Fibroblast of skin of scalp (primary cell): Measurements from ENCODE around the gene DUSP28.
"Not testable (repeated sequence)": the region's sequence is repeated elsewhere in the genome, so short reads cannot be mapped to it uniquely, and the experiment has no call there.

Experiments used
- DNase-seq: peaks from one replicate; pipeline ENCODE4 v3.0.0-alpha.2; 2013

The DUSP28 gene

DNA sequence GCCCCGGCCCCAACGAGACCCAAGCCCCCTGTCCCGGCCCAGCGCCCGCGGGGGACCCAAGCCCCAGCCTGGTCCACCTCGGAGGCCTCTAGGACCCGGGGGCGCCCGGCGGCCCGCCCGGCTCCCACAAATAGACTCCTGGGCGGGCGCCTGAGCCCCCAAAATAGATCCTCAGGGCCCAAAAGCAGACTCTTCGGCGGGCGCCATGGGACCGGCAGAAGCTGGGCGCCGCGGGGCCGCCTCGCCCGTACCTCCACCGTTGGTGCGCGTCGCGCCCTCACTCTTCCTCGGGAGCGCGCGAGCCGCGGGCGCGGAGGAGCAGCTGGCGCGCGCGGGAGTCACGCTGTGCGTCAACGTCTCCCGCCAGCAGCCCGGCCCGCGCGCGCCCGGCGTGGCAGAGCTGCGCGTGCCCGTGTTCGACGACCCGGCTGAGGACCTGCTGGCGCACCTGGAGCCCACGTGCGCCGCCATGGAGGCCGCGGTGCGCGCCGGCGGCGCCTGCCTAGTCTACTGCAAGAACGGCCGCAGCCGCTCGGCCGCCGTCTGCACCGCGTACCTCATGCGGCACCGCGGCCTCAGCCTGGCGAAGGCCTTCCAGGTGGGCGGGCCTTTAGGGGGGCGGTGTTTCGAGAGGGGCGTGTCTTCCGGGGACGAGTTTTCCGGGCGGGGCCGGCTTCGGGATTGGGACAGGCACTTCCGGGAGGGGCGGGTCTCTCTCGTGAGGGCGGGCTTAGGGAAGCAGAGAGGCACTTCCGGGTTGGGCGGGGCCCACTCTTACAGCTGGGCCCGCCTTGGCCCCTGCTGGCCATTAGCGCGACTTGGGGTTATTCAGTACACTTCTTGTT, 545 bp downstream of the DUSP28 start:
- peak; percentile 98 for DNase-seq

DNA sequence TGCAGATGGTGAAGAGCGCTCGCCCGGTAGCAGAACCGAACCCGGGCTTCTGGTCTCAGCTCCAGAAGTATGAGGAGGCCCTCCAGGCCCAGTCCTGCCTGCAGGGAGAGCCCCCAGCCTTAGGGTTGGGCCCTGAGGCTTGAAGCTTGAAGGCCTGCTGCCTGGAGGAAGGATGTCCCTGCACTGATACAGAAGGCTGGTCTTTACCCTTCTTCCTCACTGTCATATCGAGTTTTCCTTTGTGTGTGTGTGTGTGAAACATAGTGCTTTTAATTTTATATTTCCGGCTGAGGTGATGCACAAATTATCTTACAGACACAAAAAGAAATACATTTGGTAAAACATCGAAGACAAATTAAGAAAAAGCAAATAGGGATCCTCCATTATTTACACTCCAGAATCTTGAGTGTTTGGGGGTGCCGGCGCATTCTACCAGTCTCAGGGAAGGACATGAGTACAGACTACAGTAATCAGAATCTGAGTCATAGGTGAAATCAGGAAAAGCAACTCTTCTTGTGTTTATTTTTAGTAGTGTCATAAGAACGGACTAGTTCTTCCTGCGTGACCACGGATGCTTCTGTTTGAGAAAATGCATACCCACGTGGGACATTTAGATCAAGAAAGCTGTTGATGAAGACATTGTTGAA, 1.3 kb downstream of the DUSP28 start:
- peak; percentile 46 for DNase-seq

DNA sequence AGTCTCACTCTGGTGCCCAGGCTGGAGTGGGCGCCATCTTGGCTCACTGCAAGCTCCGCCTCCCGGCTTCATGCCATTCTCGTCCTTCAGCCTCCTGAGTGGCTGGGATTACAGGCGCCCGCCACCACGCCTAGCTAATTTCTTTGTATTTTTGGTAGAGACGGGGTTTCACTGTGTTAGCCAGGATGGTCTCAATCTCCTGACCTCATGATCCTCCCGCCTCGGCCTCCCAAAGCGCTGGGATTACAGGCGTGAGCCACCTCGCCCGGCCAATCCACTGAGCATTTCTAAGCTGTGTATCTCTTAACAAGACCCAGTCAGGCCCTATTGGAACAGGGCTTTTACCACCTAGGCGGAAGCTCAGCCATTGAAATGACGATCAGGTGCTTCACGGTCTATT, 3.1 kb downstream of the DUSP28 start:
- not testable (repeated sequence) for DNase-seq

DNA sequence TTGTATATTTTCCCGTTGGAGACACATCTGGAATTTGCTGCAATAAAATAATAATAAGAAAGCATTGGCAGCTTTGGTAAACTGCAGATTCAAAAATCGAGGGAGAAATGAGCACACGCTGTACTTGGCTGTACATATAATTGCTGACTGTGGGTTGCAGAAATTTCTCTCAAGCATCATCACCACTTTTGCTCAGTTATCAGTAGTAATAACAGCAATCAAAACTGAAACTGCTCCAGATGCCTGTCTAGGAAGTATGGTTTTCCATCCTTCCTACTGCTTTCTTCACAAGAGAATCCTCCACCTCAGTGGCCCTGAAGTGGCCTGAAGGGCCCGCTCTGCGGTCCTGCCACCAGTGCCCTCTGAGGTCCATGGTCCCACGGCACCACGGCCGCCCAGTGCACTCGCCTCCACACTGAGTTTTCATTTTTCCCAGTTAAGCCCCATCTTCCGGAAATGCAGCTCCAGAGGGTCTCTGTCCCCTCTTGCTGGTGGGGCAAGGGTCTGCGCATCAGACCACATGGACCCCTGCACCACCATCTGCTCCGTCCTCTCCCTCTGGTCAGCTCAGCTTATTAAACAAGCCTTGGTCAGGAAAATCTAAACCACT, 3.9 kb downstream of the DUSP28 start:
- DNase-seq: no peak

DNA sequence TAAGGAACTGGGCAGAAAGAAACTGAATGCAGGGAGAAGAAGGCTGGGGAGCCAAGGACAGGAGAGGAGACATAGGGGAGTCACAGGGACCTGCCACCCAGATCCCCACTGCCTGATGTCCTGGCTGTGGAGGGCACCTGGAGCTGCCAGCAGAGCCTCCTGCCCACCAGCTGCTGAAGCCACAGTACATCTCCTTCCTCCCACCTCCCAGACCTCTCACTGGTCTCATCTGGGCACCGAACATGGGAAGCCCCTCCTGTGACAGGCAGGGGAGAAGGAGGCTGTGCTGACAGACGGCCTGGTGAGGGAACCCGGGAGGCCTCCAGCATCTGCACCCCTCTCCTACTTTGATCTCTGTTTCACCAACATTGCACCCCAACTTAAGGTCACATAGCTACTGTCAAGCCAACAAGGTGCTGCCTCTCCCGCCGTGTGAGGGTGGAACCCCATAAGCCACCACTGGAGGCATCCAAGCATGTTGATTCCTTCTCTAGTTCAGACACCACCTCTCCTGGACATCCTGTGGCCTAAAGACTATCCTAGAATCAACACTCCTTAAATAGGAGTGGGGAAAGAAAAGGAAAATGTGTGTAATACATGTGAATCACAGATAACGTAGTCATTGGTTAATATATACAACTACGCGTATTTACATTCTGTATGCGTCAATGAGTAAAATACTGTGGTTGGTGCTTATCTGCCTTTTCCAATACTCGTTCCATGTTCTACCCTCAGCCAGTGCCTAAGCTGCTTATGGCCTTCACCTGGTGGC, 4.6 kb downstream of the DUSP28 start:
- no peak for DNase-seq

DNA sequence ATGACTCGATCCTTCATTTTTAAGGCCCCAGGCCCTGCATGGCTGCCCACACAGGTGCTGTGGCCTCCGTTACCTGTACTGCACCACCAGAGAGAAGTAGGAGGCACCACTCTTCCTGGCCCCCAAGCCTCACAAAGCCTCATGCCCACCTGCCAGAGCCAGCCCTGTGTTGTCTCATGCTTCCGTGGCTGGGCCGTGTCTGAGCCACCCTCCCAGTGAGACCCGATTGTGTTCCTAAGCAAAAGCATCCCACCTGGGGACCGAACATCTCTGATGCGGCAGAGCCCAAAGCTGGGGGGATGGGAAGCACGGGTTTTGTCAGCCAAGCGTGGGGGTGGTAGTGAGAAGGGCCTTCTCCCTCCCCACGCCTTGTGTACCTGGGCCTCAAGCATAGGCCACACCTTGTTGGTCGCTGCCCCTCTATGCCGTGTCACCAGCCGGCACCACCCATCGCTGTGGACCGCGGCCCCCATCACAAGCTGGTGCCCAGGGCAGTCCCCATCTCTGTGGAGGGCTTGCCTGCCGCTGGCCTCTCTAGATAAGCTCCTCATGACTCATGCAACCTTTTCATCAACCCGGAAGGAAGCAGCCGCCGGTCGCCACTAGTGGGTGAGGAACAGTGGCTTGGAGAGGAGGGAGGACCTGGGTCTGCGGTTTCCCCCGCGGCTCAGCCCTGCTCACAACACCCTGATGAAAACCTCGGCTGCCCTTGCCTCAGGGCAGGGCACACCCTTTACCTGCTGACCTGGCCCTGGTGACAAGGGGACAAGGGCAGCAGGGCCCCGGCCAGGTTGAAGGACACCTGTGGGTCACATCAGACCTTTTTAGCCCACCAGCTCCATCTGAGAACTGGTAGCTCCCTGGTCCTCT, 5.4 kb downstream of the DUSP28 start:
- DNase-seq: peak; percentile 47

DNA sequence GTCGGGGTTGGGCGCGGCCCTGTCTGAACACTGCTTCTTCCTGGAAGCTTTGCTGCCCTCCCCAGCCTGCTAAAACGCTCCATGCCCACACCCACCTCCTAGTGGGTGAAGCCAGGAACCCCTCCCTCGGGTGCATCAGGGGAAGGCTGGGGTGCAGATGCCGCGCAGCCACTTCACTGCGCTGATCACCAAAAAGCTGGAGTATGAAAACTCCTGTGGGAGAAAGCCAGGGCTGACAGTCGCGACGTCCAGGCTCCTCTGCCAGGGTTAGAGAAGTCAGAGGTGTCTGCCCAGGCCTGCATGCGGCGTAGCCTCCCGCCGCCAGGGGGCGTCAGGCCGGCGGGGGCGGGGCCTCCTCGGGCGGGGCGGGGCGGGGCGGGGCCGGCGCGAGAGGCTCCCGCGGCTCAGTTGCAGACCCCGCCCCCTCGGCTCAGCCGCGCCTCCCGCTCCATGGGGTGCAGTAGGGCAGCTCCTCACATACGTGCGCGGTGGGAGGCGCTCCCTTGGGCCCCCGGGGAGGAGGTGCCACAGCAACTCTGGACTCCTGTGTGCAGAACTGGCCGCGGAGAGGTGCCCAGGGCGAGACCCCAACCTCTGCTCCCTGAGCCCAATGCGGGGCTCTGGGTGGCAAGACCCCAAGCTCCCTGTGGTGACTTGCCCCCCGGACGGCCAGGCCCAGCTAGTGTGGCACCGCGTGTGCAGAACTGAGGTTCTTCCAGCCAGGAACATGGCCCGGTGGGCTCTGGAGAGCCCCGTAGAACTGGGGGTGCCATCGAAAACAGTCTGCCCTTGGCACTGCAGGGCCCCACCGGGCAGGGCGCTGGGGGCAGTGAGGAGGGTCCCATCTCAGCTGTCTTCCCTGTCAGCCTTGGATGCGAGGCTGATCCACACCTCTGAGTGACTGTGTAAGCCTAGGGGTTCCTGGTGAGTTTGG, 6.3 kb downstream of the DUSP28 start:
- DNase-seq: peak; percentile 88

DNA sequence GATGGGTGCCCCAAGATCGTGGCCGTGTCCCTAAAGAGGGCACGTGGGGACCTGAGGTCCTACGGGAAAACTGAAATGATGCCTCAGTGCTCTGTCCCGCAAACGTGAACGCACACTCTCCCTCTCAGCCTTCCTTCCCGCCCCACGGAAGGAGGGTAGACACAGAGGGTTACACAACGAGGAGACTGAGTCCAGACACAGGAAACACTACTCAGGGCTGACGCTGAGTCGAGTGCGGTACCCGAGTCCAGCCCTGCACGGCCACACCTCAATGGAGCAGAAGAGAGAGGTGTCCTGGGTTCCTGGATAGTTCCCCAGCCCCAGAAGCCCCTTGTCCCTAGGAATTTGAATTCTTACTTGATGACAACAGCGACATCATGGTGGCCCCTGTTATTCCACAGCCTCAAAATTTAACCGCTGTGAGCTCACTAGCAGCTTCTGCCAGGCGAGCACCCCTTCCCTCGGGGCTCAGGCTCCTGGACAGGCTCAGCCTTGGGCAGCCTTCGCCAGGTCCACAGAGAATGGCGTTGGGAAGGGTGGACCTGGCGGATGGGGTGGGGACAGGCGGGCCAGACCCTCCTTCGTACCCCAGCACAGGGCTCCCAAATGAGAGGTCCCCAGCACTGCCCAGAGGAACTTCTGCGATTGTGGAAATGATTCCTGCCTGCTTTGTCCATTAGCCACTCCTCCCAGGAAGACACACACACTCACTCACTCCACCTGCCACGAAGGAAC, 7.1 kb downstream of the DUSP28 start:
- no peak for DNase-seq

DNA sequence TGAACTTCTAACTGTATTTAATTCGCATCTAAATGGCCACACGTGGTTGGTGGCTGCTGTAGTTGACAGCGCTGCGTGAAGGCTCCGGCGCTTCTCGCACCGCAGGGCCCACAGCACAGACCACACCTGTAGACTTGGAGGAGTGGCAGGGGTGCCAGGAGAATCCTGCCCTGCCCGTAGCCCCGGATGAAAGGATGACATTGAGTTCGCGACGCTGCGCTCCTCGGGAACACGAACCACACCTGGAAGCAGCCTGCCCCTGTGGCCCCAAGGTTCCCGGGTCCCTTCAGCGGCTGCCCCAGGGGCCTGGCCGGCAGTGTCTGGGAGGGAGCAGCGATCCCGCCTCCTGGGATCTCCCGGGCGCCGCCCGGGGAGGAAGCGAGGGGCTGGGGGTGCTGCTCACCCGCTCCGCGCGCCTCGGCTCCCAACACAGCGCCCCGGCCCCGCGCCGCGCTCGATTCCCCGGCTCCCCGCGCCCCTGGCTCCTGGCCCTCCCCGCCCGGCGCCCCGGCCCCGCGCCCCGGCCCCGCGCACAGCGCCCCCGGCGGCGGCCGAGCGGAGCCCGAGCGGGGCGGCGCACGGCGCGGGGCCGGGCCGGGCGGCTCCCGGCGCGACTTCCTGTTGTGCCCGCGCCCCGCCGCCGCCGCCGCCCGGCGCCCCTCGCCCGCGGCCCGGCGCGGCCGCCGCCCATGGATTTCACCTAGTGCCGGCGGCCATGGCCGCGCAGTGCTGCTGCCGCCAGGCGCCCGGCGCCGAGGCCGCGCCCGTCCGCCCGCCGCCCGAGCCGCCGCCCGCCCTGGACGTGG, 7.9 kb downstream of the DUSP28 start, which contains the start of gene RNPEPL1:
TSS of gene RNPEPL1 (plus strand) at position 613 of the 806 bp plus-strand sequence. CDS start at position 716, 103 bp downstream.
- peak; percentile 47 for DNase-seq

DNA sequence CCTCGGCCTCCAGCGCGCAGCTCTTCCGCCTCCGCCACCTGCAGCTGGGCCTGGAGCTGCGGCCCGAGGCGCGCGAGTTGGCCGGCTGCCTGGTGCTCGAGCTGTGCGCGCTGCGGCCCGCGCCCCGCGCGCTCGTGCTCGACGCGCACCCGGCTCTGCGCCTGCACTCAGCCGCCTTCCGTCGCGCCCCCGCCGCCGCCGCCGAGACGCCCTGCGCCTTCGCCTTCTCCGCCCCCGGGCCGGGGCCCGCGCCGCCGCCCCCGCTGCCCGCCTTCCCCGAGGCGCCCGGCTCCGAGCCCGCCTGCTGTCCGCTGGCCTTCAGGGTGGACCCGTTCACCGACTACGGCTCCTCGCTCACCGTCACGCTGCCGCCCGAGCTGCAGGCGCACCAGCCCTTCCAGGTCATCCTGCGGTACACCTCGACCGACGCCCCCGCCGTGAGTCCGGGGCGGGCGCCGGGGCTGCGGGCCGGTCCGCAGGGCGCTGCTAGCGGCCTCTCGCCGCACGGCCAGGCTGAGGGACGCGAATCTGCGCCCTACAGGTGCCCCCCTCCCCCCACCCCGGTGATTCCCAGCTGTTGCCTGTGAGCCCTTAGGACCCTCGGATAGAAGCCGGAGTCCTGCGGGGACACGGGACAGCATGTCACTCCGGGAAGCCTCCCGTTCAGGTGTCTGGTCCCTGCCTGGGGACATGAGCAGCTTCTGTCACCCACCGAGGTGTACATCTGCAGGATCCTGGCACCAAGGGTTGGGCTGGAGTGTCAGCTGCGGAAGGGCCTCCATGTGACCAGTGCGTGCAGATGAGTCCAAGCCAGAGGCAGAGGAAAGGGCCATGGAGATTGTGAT, 8.7 kb downstream of the DUSP28 start:
- peak; percentile 57 for DNase-seq

DNA sequence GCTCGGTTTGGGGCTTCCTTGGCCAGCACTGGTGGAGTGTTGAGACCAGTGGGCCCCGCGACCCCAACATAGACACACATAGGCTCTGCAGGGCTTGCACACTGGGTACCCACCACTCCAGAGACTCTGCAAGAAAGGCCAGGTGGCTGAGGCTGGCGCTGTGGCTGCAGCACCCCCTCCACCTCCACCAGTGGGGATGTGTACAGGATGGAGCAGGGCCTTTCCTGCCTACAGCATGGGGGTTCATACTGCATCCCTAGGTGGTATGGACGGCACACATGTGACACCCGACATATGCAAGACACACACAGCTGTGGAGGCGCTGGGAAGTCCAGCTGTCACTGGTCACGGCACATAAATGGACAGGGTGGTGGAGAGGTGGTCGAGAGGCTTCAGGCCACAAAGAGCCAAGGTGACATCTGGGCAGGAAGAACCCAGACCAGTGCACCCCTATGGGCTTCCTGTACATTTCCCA, 9.4 kb downstream of the DUSP28 start:
- DNase-seq: no peak

DNA sequence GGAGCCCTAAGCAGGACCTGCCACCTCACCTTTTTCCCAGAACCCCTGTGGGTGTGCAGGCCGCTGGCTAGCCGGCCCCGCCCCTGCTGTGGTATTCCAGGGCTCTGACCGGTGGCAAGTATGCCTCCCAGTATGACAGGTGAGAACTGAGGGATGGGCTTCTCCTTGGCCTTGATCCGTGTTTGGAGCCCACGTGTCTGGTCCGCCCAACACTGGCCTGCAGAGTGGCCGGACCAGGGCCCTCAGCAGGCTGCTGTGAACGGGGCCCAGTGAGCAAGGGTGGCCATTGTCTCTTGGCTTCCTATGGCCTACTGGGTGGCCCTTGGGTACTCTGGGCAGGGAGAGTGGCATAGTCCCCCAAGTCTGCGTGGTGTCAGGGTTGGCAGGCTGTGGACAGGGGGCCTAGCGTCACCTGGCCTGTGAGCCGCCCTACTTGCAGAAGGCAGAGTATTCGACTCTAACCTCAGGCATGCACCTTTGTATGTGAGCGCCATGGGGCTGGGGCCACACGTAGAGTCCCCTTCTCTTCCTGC, 9.9 kb downstream of the DUSP28 start:
- no peak for DNase-seq

DNA sequence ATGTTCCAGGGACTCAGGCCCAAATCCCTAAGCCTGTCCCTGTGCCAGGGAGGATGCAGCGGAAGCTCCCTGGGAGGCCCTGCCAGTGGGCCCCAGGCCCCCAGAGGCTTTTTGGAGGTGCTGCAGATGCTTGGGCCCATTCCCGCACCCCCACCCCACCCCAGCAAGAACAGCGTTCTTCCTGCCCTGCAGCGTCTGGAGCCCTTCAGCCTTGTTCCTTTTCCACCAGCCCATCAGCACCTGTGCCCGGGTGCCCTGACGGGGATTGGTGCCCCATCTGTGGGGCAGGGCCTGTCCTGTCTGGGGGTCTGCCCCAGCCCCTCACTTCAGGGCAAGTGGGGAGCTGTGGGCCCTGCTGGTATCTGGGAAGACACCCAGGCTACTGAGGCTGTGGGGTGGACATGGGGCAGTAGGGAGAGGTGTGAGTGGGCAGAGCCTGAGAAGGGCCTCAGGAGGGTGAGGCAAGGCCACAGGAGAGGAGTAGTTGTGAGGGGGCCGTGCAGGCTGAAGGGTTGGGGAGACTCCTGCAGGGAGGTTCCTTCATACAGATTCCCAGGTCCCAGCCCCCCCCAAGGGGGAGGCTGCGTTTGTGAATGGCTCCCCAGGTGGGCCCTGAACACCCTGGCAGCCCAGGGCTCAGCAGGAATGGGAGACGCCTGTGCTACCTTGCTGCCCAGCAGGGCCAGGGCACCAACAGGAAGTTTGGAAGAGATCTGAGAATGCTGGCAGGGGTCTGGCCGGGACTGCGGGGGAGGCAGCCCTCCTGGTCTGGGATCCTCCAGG, 10.6 kb downstream of the DUSP28 start:
- no peak for DNase-seq

DNA sequence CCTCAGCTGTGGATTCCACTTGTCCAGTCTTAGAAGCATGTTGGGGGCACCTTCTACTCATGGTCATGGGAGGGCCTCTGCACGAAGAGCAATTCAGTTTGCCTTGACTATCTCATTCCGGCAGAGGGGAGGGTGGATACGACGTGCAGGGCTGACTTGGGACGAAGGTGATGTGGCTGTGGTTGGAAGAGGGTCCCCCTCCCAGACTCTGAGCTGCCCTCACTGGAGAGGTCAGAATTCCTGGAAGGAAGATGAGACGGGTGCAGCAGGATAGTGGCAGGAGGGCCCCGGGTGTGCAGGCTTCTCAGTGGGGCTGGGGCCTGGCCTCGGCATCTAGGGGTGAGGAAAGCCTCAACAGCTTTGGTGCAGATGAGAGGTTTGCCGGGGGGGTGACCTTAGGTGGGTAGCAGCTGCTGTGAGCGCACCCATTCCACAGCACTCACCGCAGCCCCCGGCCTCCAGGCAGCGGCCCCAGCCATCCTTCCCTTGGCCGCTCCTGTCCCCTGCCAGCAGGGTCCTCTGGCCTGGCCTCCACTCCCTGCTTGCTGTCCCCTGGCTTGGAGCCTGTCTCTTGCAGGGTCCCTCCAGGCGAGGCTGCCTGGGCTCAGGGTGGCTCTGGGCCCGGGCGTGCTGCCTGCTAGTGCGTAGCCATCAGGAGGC, 11.3 kb downstream of the DUSP28 start:
- no peak for DNase-seq

DNA sequence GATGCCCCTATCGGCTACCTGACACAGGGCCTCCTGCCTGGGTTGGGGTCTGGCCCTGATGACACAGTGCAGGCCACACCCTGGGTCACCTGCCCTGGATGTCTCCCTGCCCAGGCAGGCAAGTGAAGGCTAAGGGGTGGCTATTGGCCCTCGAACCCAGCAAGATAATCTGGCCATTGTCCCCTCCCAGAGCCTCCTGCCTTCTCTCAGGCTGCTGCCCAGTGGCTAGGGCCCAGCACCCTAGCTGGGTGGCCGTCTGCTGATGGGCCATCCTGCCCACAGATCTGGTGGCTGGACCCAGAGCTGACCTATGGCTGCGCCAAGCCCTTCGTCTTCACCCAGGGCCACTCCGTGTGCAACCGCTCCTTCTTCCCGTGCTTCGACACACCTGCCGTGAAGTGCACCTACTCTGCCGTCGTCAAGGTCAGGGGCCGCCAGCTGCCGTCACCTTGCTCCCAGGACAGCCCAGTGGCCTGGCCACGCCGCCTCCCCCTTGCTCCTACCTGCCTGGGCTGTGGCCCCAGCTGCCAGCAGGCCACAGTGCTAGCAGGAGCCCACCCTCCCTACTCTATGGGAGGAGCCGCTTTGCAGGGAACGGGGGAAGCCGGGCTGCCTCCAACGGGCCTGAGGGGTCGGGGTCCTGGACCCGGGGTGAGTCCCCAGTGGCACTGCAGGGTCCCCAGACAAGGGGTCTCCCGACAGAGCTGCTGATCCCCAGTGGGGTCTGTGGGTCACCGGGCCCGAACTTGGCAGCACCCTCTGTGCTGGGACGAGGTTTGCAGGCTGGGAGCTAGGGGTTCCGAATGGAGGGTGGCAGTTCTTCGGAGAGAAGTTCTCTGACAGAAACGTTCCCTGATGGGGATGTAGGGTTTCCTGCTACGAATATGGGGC, 12.2 kb downstream of the DUSP28 start:
- DNase-seq: no peak
